HG02571 (cell line): Measurements from ENCODE around the gene COPG1.

Experiments
- ATAC-seq: cut with Tn5 transposase; IDR thresholded peaks from one replicate; pipeline ENCODE4 v1.9.1; 2021; ENCODE audit warnings: mild to moderate bottlenecking, moderate library complexity; ENCODE audit not compliant: unreplicated experiment

Gene COPG1

DNA sequence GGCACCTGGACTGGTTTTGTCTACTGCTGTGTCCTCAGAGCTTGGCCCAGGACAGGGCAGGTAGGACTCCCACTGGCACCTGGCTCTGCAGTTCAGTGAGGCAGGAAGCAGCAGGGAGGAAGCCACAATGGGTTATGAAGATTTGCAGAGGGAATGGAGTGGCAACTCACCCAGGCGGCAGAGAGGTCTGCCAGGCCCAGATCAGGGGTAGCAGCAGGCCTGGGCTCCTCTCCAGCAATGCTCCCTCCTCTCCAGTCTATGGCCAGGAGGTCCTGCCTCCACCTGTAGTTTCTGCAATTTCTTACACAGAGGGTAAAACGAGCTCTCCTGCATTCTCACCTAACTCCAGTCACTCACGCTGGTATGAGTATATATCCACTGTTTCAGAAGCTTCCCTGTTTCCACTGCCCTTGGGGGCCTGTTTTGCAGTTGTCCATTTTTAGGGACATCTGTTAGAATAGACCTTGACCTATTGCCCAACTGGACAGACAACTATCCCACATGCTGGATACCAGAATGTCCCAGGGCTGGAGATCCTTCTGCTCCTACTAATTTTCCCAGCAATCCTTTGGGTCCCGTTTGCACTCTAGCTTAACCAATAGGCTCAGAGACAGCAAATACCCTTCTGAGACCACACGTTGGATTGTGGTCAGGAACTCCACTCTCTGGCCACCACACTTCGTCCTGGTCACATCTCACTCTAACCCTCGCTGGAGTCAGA lies 64.4 kb downstream of the COPG1 start:
- no peak for ATAC-seq

GRCh38 chr3:129314386-129315222 lies 65.2 kb downstream of the COPG1 start:
- ATAC-seq, result no peak

GRCh38 chr3:129315223-129315997 lies 66.0 kb downstream of the COPG1 start:
- ATAC-seq, result no peak

DNA sequence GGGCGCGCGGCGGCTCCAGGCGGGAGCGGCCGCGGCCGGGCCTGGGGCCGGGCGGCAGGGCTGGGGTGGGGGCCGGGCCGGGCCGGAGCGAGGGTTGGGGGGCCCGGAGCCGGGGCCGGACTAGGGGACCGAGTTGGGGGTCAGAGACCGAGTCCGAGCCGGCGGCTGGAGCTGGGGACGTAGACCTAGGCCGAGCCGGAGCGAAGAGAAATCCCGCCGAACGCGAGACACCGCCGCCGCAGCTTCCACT lies 66.5 kb downstream of the COPG1 start:
- ATAC-seq, result no peak

DNA sequence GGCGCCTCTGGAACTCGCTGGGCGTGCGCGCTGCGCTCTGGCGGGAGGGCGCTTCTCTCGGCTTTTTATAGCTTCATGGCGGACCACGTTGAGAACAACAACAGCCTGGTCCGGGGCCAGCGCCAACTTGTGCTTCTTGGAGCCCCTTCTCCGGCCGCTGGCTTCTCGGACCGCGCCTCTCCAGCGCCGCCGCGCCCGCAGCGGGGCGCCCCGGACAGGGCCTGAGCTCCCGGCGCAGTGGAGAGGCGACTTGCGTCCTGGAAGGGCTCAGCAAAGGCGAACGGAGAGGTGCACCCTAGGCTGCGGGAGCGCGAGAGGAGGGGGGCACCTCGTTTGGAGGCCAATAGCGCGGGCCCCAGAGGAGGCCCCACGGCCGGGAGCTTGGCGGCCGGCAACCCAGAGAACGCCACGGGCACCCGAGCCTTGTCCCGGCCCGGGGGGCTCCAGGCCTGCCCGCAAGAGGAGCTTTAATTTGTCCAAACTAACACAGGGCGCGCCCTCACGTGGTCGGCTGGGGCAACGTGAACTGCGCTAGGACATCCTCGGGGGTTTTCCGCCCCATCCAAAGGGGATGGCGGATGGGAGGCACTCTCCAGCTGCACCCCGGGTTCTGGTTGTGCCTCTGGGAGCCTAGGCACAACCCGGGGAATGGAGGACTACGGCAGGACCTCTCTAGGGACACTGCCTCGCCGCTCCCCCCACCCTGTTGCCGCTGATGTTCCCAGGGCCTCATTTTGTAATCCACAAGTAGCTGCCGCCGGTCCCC lies 67.0 kb downstream of the COPG1 start:
- no peak for ATAC-seq

- ATAC-seq, result no peak
Observed at GRCh38 chr3:129317014-129317771, 67.8 kb downstream of the COPG1 start.

DNA sequence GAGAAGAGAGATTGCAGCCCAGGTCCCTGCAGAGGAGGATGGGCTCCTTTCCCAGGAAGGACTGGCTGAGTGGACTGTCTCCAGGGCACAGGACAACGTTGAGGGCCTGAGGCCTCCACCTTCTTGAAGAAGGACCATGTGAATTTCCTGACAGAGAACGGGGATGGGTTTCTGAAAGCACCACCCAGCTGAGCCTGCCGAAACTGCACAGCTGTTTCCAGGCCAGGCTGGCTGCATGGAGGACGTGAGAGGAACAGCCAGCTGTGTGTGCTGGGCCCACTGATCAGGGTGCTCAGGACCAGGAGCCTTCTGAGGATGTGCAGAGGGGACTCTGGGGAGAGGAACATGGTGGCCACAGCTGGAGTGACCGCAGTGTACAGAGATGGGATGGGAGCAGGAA lies 68.4 kb downstream of the COPG1 start:
- ATAC-seq, result no peak

DNA sequence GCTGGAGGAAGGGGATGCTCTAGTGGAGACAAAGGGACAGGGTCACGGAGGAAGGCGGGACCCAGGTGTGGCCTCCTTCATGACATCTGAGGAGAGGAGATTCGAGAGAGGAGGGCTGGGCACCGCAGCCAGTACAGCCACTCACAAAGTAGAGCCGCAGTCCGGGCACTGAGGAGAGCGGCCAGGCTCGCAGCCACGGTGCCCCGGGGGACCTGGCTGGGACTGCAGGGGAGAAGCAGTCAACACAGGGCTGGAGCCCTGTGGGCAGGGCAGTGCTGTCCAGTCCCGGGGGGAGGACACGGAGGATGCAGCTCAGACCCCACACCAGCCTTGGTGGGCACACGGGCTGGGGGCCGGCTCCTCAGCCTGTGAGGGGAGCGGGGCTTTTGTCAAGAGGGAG lies 69.5 kb downstream of the COPG1 start:
- no peak for ATAC-seq

DNA sequence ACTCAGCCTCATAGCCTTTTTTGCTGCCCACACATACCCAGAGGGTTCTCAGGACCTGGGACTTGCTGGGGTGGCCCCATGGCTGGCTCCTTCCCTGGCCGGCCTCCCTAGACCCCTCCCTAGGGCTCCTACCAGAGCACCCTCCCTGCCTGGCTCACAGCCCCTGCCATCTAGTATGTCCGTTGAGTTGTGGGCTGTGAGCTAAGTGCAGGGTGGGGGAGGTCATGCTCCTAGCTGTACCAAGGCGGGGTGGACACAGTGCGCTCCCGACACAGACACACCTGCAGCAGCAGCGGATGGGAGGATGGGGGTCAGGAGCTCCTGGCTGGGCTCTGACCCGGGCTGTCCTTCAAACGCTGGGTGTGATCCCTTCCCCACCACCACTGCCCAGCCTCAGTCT lies 70.9 kb downstream of the COPG1 start:
- no peak for ATAC-seq

- ATAC-seq, result no peak
Observed at GRCh38 chr3:129320825-129321487, 71.5 kb downstream of the COPG1 start.

GRCh38 chr3:129321887-129322286 lies 72.5 kb downstream of the COPG1 start:
- ATAC-seq, result no peak

GRCh38 chr3:129323651-129324294 lies 74.4 kb downstream of the COPG1 start:
- no peak for ATAC-seq

GRCh38 chr3:129324855-129325254 lies 75.4 kb downstream of the COPG1 start:
- ATAC-seq, result no peak

DNA sequence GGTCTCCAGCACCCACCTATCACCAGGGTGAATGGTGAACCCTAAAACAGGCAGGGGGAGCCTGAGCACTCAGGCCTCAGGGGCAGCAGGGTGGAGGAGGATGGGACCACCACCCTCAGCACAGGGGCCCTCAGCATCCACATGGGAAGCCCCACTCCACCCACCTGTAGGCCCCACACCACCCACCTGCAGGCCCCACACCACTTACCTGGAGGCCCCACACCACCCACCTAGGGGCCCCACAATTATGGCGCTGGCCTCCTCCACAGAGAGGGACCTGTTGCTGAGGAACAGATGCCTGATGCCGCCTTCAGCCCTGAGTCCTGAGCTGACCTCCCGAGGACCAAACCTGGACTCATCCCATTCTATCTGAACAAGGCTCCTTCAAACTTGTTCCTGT lies 76.0 kb downstream of the COPG1 start:
- ATAC-seq, result no peak

DNA sequence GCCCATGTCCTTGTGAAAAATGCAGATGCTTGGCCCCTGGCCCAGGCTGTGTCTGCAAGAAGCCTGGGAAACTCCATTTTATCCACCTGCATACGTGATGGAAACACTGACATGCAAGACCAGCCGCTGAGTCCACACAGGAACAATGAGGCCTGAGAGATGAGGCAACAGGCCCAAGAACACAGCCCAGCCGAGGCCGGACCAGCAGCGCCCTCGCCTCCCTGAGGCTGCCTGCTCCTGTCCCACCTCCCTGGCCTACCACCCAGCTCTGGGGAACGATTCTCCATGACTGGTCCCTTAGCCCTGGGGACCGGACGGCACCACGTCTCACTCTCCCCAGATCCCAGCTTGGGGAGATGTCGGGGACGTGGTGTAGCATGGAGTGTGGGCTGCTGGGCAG lies 76.7 kb downstream of the COPG1 start:
- ATAC-seq, result no peak

DNA sequence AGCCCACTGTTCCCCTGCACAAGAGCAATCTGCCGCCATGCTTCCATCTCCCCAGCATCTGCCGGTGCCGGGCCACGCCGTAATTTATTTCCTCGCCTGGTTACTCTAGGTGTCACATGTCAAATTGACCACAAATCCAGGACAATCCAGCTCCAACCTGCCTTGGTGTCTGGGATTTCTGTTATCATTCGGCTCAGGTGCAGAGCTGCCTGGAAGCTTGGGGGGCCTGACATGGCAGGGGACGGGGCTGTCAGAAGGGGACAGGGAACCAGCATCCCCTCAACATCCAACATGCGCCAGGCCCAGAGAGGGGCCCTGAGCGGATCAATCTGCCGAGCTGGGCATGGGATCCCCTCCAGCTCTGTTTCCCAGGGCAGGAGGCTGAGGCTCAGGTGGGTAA lies 77.2 kb downstream of the COPG1 start:
- no peak for ATAC-seq
